GM21737 (cell line): ENCODE results near the gene ARHGAP42.
A peak's percentile ranks its signal among the peaks of the same experiment; 100 is the strongest.
"Not testable (repeated sequence)": the region's sequence is repeated elsewhere in the genome, so short reads cannot be mapped to it uniquely, and the experiment has no call there.

Experiments
- ATAC-seq: cut with Tn5 transposase; IDR thresholded peaks from one replicate; pipeline ENCODE4 v1.9.1; 2021; ENCODE audit warnings: mild to moderate bottlenecking, moderate library complexity; ENCODE audit not compliant: unreplicated experiment

ARHGAP42 gene

GRCh38 chr11:100687054-100687629, at the start of gene ARHGAP42:
Gene ARHGAP42, plus strand, starts transcription at chr11:100687288. Its CDS starts 391 bp downstream, at chr11:100687679.
- peak; percentile 73 for ATAC-seq

GRCh38 chr11:100637706-100638105, 49.4 kb upstream of the ARHGAP42 start:
- no peak for ATAC-seq

- ATAC-seq, result no peak
Observed at GRCh38 chr11:100638648-100639047, 48.4 kb upstream of the ARHGAP42 start.

GRCh38 chr11:100639140-100639539, 47.9 kb upstream of the ARHGAP42 start:
- no peak for ATAC-seq

- ATAC-seq, result no peak
Observed at GRCh38 chr11:100640071-100640470, 47.0 kb upstream of the ARHGAP42 start.

GRCh38 chr11:100640646-100641045, 46.4 kb upstream of the ARHGAP42 start:
- no peak for ATAC-seq

- no peak for ATAC-seq
Observed at GRCh38 chr11:100641456-100641855, 45.6 kb upstream of the ARHGAP42 start.

- ATAC-seq, result no peak
Observed at GRCh38 chr11:100646545-100646944, 40.5 kb upstream of the ARHGAP42 start.

GRCh38 chr11:100647861-100648260, 39.2 kb upstream of the ARHGAP42 start:
- ATAC-seq, result no peak

- no peak for ATAC-seq
Observed at GRCh38 chr11:100663583-100663982, 23.5 kb upstream of the ARHGAP42 start.

- no peak for ATAC-seq
Observed at GRCh38 chr11:100663996-100664395, 23.1 kb upstream of the ARHGAP42 start.

GRCh38 chr11:100666816-100667215, 20.3 kb upstream of the ARHGAP42 start:
- ATAC-seq, result not testable (repeated sequence)

GRCh38 chr11:100667449-100667848, 19.6 kb upstream of the ARHGAP42 start:
- ATAC-seq, result no peak

GRCh38 chr11:100670140-100670539, 16.9 kb upstream of the ARHGAP42 start:
- no peak for ATAC-seq

GRCh38 chr11:100671471-100671870, 15.6 kb upstream of the ARHGAP42 start:
- ATAC-seq, result no peak

- ATAC-seq, result no peak
Observed at GRCh38 chr11:100672498-100673033, 14.5 kb upstream of the ARHGAP42 start.

- no peak for ATAC-seq
Observed at GRCh38 chr11:100673063-100673462, 14.0 kb upstream of the ARHGAP42 start.

- no peak for ATAC-seq
Observed at GRCh38 chr11:100674212-100674611, 12.9 kb upstream of the ARHGAP42 start.

GRCh38 chr11:100675115-100675650, 11.9 kb upstream of the ARHGAP42 start:
- no peak for ATAC-seq

- ATAC-seq, result no peak
Observed at GRCh38 chr11:100676901-100677300, 10.2 kb upstream of the ARHGAP42 start.

- no peak for ATAC-seq
Observed at GRCh38 chr11:100677796-100678195, 9.3 kb upstream of the ARHGAP42 start.

GRCh38 chr11:100680070-100680469, 7.0 kb upstream of the ARHGAP42 start:
- no peak for ATAC-seq

- ATAC-seq, result peak; percentile 99
Observed at GRCh38 chr11:100681064-100681502, 6.0 kb upstream of the ARHGAP42 start.
